Thymus (tissue), 11 donors: ENCODE data around the gene LRMDA. TPM values are rescaled to one million over a fixed set of nuclear protein-coding genes. Genes with fewer than 3 reads are reported as not detected.

Source experiments
- DNase-seq, 9 donors: peaks; one replicate each; pipeline ENCODE4 v3.0.0-alpha.2; 2013; ENCODE audit warnings: low spot score in 9 of 9, low read depth in 6 of 9, missing footprints in 1 of 9
- H3K27ac ChIP-seq, 2 donors: one replicate each; pipeline ENCODE4 v1.5.1; 2013; ENCODE audit warnings: control low read depth in 1 of 2, low read depth in 1 of 2, low read length in 1 of 2, mild to moderate bottlenecking in 1 of 2, moderate library complexity in 1 of 2
- H3K27me3 ChIP-seq, 2 donors: one replicate each; pipeline ENCODE4 v1.5.1; 2013; ENCODE audit warnings: low read length in 1 of 2; ENCODE audit not compliant: control insufficient read depth in 2 of 2, insufficient read depth in 1 of 2
- H3K36me3 ChIP-seq, 2 donors: one replicate each; pipeline ENCODE4 v1.5.1; 2013; ENCODE audit warnings: low read length in 1 of 2, mild to moderate bottlenecking in 1 of 2, moderate library complexity in 1 of 2; ENCODE audit not compliant: control insufficient read depth in 2 of 2, insufficient read depth in 2 of 2
- H3K4me1 ChIP-seq, 2 donors: one replicate each; pipeline ENCODE4 v1.5.1; 2013; ENCODE audit warnings: low read length in 2 of 2; ENCODE audit not compliant: control insufficient read depth in 2 of 2, insufficient read depth in 2 of 2
- H3K4me3 ChIP-seq, 2 donors: one replicate each; pipeline ENCODE4 v1.5.1; 2013; ENCODE audit warnings: low read length in 2 of 2, control low read depth in 1 of 2, mild to moderate bottlenecking in 1 of 2
- H3K9me3 ChIP-seq, 2 donors: one replicate each; pipeline ENCODE4 v1.5.1; 2013; ENCODE audit warnings: low read length in 1 of 2, mild to moderate bottlenecking in 1 of 2; ENCODE audit not compliant: control insufficient read depth in 2 of 2, insufficient read depth in 1 of 2
- WGBS: extraction: QIAGEN DNeasy Blood & Tissue Kit; methylation state at CpG from one replicate; pipeline ENCODE4 v1.1.7; 2013; 5-methylcytosine and 5-hydroxymethylcytosine counted together
- polyA plus RNA-seq: library from polyadenylated mRNA; stranded (reverse); fragments of 200-250 nt; gene quantifications from one replicate; pipeline ENCODE4 v1.2.3, GENCODE V29; 2013
- total RNA-seq: library from RNA; stranded (reverse); fragments of 120-200 nt; gene quantifications from one replicate; pipeline ENCODE4 v1.2.4, GENCODE V29; 2013
- donor health status: healthy.

The LRMDA gene
- total and polyA plus RNA-seq, 2 donors: 2.5 to 4.6 TPM

- Histone ChIP-seq H3K27ac (no peak overlapping the region), H3K36me3 (no peaks in the 10 kb centered on the region), H3K4me1 (no peaks in the 10 kb centered on the region), H3K27me3 (no peaks in the 10 kb centered on the region), H3K9me3 (no peaks in the 10 kb centered on the region), H3K4me3 (no peak overlapping the region)
- 100% methylated on average over 1 of the region's 1 CpG for WGBS
- no peak for DNase-seq
Observed at GRCh38 chr10:76248649-76249200, 817.3 kb downstream of the LRMDA start.

DNA sequence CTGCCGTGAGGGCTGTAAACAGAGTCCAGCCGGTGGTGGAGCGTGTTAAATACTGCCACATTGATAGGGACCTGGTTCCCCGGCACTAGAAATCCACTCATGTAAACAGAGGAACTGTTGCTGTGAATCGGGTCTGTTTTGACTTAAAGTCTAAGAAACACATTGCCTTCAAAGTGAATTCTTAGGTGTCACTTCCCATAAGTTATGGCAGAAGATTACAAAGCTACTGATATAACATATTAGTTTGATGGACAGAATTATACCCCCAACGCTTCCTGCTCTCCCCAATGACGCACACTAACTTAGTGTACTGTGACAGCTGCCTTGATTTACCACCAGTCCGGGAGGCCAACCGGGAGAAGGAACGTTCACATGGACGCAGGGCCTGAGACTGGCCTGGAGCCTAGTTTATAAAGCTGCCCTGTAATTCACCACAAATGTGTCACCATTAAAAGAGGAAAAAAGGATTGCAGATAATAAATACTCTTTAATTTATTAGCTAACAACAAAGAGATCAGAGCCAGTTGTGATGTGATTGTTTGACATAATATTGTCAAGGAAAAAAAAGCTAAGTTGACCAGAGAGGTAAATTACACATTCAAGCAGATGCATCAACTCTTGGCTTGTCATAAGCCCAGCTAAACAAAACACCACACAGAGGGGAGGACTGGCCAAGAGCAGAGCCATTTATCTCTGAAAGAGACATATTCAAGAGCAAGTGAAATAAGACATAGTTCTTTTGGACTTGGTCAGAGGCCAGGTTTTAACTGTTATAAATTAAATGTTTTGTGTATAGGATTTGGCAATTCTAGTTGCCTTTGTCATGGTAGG, 820.6 kb downstream of the LRMDA start:
- H3K36me3 ChIP-seq: no peaks in the 10 kb centered on the region
- H3K9me3 ChIP-seq: no peaks in the 10 kb centered on the region
- 85% methylated on average over 11 of the region's 11 CpGs for WGBS
- no peaks in the 10 kb centered on the region for H3K4me1 ChIP-seq
- H3K27ac ChIP-seq: no peak overlapping the region
- H3K4me3 ChIP-seq: no peak overlapping the region
- DNase-seq: no peak
- H3K27me3 ChIP-seq: no peaks in the 10 kb centered on the region

DNA sequence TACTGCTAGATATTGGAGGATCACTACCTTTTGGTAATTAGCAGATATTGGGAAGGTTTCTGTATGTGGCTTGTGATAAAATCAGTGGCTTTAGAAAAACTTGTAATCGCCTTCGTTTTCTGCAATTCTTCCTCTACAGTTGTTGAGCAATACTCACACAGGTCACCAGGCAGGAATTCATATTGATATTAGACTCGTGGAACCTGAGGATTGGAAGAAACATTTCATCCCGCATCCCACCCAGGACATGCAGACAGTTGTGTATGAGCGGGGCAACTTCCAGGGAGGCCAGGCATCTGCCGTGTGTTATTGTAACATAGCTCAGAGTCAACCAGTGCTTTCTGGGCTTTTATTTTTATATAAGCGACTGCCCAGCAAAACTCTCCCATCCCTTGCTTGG, 821.3 kb downstream of the LRMDA start:
- Histone ChIP-seq H3K9me3 (no peaks in the 10 kb centered on the region), H3K27me3 (no peaks in the 10 kb centered on the region), H3K27ac (no peak overlapping the region), H3K4me1 (no peaks in the 10 kb centered on the region), H3K4me3 (no peak overlapping the region), H3K36me3 (no peaks in the 10 kb centered on the region)
- no peak for DNase-seq
- WGBS: 93% methylated on average over 7 of the region's 7 CpGs

- Histone ChIP-seq H3K4me3 (no peak overlapping the region), H3K27me3 (no peaks in the 10 kb centered on the region), H3K27ac (no peak overlapping the region), H3K4me1 (no peaks in the 10 kb centered on the region), H3K36me3 (no peaks in the 10 kb centered on the region), H3K9me3 (no peaks in the 10 kb centered on the region)
- DNase-seq: no peak
- 96% methylated on average over 1 of the region's 1 CpG for WGBS
Observed at GRCh38 chr10:76255241-76255640, 823.8 kb downstream of the LRMDA start.

GRCh38 chr10:76257816-76258215, 826.4 kb downstream of the LRMDA start:
- 90% methylated on average over 1 of the region's 1 CpG for WGBS
- Histone ChIP-seq H3K4me1 (no peaks in the 10 kb centered on the region), H3K36me3 (no peaks in the 10 kb centered on the region)

DNA sequence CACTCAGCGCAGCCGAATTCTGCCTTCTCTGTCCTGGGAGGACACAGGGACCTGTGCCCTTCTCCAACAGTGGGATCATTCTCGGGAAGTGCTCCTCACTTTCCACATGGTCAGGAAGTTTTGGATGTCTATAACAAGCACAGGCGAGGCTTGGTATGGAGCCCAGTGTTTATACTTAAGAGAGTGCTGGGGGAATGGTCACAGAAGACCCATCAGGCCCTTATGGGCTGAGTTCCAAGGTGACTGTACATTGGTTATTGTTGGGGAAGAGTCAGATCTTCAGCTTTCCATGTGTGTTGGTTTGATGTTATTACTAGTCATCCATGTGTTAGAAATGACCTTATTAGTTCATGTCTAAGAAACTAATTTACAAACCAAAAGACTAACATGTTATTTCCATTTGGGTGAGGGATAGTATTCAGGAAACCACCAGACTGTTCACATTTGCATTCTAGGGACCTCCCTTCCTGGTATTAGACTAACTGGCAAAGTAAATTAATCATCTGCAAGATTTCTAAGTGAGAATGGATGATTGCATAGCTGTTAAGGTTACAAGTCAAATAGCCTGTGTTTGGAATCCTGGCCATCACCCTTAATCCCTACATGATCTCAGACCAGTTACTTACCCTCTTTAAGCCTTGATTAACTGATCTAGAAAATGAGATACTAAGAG, 834.2 kb downstream of the LRMDA start:
- no peak overlapping the region for H3K27ac ChIP-seq
- 70% methylated on average over 4 of the region's 4 CpGs for WGBS
- no peaks in the 10 kb centered on the region for H3K36me3 ChIP-seq
- no peak for DNase-seq
- no peaks in the 10 kb centered on the region for H3K4me1 ChIP-seq
- H3K4me3 ChIP-seq: no peak overlapping the region
- no peaks in the 10 kb centered on the region for H3K27me3 ChIP-seq
- no peaks in the 10 kb centered on the region for H3K9me3 ChIP-seq

More at GRCh38 chr10:76257816-76258215, 826.4 kb downstream of the LRMDA start:
- Histone ChIP-seq H3K27ac (no peak overlapping the region), H3K9me3 (no peaks in the 10 kb centered on the region), H3K4me3 (no peak overlapping the region), H3K27me3 (no peaks in the 10 kb centered on the region)
- no peak for DNase-seq

- no peaks in the 10 kb centered on the region for H3K4me1 ChIP-seq
- H3K27ac ChIP-seq: no peak overlapping the region
Observed at GRCh38 chr10:76268530-76268929, 837.1 kb downstream of the LRMDA start.

DNA sequence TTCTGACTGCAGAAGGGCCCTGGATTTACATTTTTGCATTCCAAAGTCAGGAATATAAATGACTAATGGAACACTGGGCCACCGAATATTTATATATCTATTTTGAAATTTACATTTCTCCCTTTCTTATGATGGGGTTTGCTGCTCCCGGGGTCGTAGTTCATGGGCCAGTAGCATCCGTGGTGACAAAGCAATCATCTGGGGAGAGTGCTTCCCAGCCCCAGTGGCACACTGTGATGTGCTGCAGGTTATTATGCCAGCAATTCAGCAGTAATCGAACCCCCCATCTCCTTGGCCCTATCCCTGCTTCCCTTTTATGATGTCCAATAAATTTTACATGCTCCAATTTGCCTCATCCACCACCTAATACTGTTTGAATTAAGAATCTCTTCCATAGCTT, 837.5 kb downstream of the LRMDA start:
- Histone ChIP-seq H3K4me1 (no peaks in the 10 kb centered on the region), H3K36me3 (no peaks in the 10 kb centered on the region)

More at GRCh38 chr10:76268530-76268929, 837.1 kb downstream of the LRMDA start:
- H3K9me3 ChIP-seq: no peaks in the 10 kb centered on the region
- WGBS: 57% methylated on average over 5 of the region's 5 CpGs
- H3K36me3 ChIP-seq: no peaks in the 10 kb centered on the region
- no peaks in the 10 kb centered on the region for H3K27me3 ChIP-seq
- DNase-seq: no peak
- H3K4me3 ChIP-seq: no peak overlapping the region

GRCh38 chr10:76270464-76270863, 839.0 kb downstream of the LRMDA start:
- Histone ChIP-seq H3K27ac (no peak overlapping the region), H3K9me3 (no peaks in the 10 kb centered on the region), H3K4me3 (no peak overlapping the region), H3K27me3 (no peaks in the 10 kb centered on the region), H3K36me3 (no peaks in the 10 kb centered on the region), H3K4me1 (no peaks in the 10 kb centered on the region)
- WGBS: 75% methylated on average over 5 of the region's 5 CpGs
- DNase-seq: no peak

More for the DNA sequence above, 837.5 kb downstream of the LRMDA start:
- no peak overlapping the region for H3K27ac ChIP-seq
- no peak overlapping the region for H3K4me3 ChIP-seq
- no peaks in the 10 kb centered on the region for H3K27me3 ChIP-seq
- DNase-seq: no peak
- WGBS: 90% methylated on average over 5 of the region's 5 CpGs
- no peaks in the 10 kb centered on the region for H3K9me3 ChIP-seq
